ENCODE results near the gene FHAD1. TPM values are rescaled to one million over a fixed set of nuclear protein-coding genes. Genes with fewer than 3 reads are reported as not detected.

Gene FHAD1
- total RNA-seq, 1 donor from 2014 or later = not detected

- no peaks in the 10 kb centered on the region for H3K36me3 ChIP-seq
- H3K27ac ChIP-seq = no peak overlapping the region
- H3K27me3 ChIP-seq = no peaks in the 10 kb centered on the region
- no peak overlapping the region for H3K4me3 ChIP-seq
- H3K9me3 ChIP-seq = no peaks in the 10 kb centered on the region
- TF ChIP-seq POLR2A (IDR thresholded peaks at IDR 0.05) (no peak), POLR2AphosphoS5 (IDR thresholded peaks at IDR 0.05; ENCODE audit: insufficient read depth in 1 of 2, low read depth in 1 of 2) (no peak)
- TF ChIP-seq, protein P1, sequence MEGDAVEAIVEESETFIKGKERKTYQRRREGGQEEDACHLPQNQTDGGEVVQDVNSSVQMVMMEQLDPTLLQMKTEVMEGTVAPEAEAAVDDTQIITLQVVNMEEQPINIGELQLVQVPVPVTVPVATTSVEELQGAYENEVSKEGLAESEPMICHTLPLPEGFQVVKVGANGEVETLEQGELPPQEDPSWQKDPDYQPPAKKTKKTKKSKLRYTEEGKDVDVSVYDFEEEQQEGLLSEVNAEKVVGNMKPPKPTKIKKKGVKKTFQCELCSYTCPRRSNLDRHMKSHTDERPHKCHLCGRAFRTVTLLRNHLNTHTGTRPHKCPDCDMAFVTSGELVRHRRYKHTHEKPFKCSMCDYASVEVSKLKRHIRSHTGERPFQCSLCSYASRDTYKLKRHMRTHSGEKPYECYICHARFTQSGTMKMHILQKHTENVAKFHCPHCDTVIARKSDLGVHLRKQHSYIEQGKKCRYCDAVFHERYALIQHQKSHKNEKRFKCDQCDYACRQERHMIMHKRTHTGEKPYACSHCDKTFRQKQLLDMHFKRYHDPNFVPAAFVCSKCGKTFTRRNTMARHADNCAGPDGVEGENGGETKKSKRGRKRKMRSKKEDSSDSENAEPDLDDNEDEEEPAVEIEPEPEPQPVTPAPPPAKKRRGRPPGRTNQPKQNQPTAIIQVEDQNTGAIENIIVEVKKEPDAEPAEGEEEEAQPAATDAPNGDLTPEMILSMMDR (IDR thresholded peaks at IDR 0.05) = no peak
- H3K4me1 ChIP-seq = no peaks in the 10 kb centered on the region
- no peak for DNase-seq (ENCODE audit: extremely low spot score in 2 of 2)
- intact Hi-C loops (cut with DNase I) = no loop called here
Measured at GRCh38 chr1:15231714-15232201, 15.3 kb upstream of the FHAD1 start.

- H3K9me3 ChIP-seq = no peaks in the 10 kb centered on the region
- H3K27me3 ChIP-seq = no peaks in the 10 kb centered on the region
- no peaks in the 10 kb centered on the region for H3K36me3 ChIP-seq
- no peaks in the 10 kb centered on the region for H3K4me1 ChIP-seq
- intact Hi-C loops (cut with DNase I) = no loop called here
- no peak for DNase-seq (ENCODE audit: extremely low spot score in 2 of 2)
- TF ChIP-seq POLR2AphosphoS5 (IDR thresholded peaks at IDR 0.05; ENCODE audit: insufficient read depth in 1 of 2, low read depth in 1 of 2) (no peak), POLR2A (IDR thresholded peaks at IDR 0.05) (no peak)
- TF ChIP-seq, protein P1 (IDR thresholded peaks at IDR 0.05) = no peak
- H3K27ac ChIP-seq = no peak overlapping the region
- H3K4me3 ChIP-seq = no peak overlapping the region
Measured at GRCh38 chr1:15233689-15234088, 13.3 kb upstream of the FHAD1 start.

GRCh38 chr1:15236321-15236721 is 10.7 kb upstream of the FHAD1 start:
- Histone ChIP-seq H3K27me3 (no peaks in the 10 kb centered on the region), H3K27ac (no peak overlapping the region), H3K4me1 (no peaks in the 10 kb centered on the region), H3K9me3 (no peaks in the 10 kb centered on the region), H3K4me3 (no peak overlapping the region), H3K36me3 (no peaks in the 10 kb centered on the region)
- intact Hi-C loops (cut with DNase I) = no loop called here
- no peak for DNase-seq (ENCODE audit: extremely low spot score in 2 of 2)
- TF ChIP-seq POLR2AphosphoS5 (IDR thresholded peaks at IDR 0.05; ENCODE audit: insufficient read depth in 1 of 2, low read depth in 1 of 2) = no peak
- TF ChIP-seq POLR2A (IDR thresholded peaks at IDR 0.05) = no peak
- TF ChIP-seq, protein P1 (IDR thresholded peaks at IDR 0.05) = no peak

- Histone ChIP-seq H3K4me1 (no peaks in the 10 kb centered on the region), H3K9me3 (no peaks in the 10 kb centered on the region), H3K27me3 (no peaks in the 10 kb centered on the region), H3K4me3 (no peak overlapping the region), H3K27ac (no peak overlapping the region), H3K36me3 (no peaks in the 10 kb centered on the region)
- intact Hi-C loops (cut with DNase I) = no loop called here
- DNase-seq (ENCODE audit: extremely low spot score in 2 of 2) = no peak
- TF ChIP-seq POLR2AphosphoS5 (IDR thresholded peaks at IDR 0.05; ENCODE audit: insufficient read depth in 1 of 2, low read depth in 1 of 2) = no peak
- TF ChIP-seq, protein P1 (IDR thresholded peaks at IDR 0.05) = no peak
- no peak for TF ChIP-seq POLR2A (IDR thresholded peaks at IDR 0.05)
Measured at GRCh38 chr1:15236746-15237145, 10.3 kb upstream of the FHAD1 start.

- no peaks in the 10 kb centered on the region for H3K36me3 ChIP-seq
- no peaks in the 10 kb centered on the region for H3K27me3 ChIP-seq
- TF ChIP-seq, protein P1 (IDR thresholded peaks at IDR 0.05) = no peak
- no peak for TF ChIP-seq POLR2A (IDR thresholded peaks at IDR 0.05)
- H3K4me1 ChIP-seq = no peaks in the 10 kb centered on the region
- no peak overlapping the region for H3K4me3 ChIP-seq
- no peaks in the 10 kb centered on the region for H3K9me3 ChIP-seq
- intact Hi-C loops (cut with DNase I) = no loop called here
- no peak overlapping the region for H3K27ac ChIP-seq
- DNase-seq (ENCODE audit: extremely low spot score in 2 of 2) = no peak
Measured at GRCh38 chr1:15238789-15239188, 8.2 kb upstream of the FHAD1 start.
